ENCODE results near the gene FAM120B. TPM values are rescaled to one million over a fixed set of nuclear protein-coding genes. Genes with fewer than 3 reads are reported as not detected.

The FAM120B gene
- total and polyA plus RNA-seq, 2 of the 4 experiments (the other 2 are of a cell fraction), result 15.3 to 28.0 TPM

DNA sequence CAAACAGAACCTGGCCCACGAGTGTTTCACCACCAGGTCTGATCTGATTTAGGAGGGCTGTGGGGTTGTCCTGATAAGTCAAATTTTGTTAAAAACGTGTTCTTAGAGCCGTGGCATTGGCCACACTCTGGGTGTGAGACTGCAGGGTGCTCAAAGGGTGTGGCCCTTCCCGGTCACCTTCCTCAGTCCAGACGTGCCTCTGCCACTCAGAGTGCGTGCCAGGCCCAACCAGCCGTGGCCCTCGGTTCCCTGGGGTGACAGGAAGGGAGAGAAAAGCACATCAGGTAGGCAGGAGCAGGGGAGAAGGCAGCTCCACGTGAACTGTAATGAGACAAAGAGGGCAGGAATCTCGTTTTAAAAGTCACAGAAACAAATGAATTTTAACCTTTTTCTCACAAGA lies 115.4 kb downstream of the FAM120B start (continued):
- TF ChIP-seq MAFK (IDR thresholded peaks at IDR 0.05; ENCODE audit: low read depth, low read length) (no peak), NFE2L2 (IDR thresholded peaks at IDR 0.05; ENCODE audit: low read depth, low read length) (no peak), RCOR1 (IDR thresholded peaks at IDR 0.05; ENCODE audit: insufficient replicate concordance, low read length) (no peak), CHD1 (IDR thresholded peaks at IDR 0.05; ENCODE audit: low read depth, low read length) (no peak)

DNA sequence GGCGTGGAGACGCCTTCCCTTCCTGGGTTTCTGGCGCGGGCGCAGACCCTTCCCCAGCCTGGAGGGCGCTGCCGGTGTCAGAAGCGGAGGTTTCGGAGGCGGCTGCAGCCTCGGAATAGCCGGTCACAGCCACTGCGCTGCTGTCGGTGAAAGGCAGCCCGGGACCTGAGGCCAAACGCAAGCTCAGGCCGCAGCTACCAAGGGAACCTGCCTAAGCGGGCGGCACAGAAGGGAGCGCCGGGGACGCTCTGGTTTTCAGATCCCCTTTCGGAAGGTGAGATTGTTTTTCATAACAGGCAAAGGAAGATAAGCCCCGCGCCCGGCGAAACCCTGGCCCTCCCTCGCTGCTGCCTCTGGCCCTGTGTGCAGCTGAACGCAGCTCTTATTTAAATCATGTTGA lies 116.5 kb downstream of the FAM120B start:
- BruUV-seq (replicated peaks), result no TSS peak
- Histone ChIP-seq H3K9ac (ENCODE audit: low read depth, low read length) (no peak overlapping the region), H3K27me3 (ENCODE audit: control insufficient read depth, insufficient read depth, low read length) (peaks cover 2% of the 10 kb centered on the region), H3K9me1 (ENCODE audit: insufficient read depth, low read length) (0 out of 2 replicates have a peak, but pooled peaks cover 3% of the 10 kb centered on the region), H3K27ac (ENCODE audit: insufficient read depth, low read length) (no peak overlapping the region), H4K91ac (ENCODE audit: insufficient read depth, low read depth, low read length) (no peak overlapping the region), H3K9me3 (ENCODE audit: control insufficient read depth, insufficient read depth, low read length) (no peaks in the 10 kb centered on the region), H2BK5ac (ENCODE audit: low read depth, low read length, poor library complexity, severe bottlenecking) (no peak overlapping the region), H2AK9ac (replicated peaks; ENCODE audit: low read depth, low read length, poor library complexity) (no peak overlapping the region), H3K79me1 (ENCODE audit: low read depth in 1 of 2, low read length in 2 of 2) (no peaks in the 10 kb centered on the region), H2BK15ac (ENCODE audit: low read depth, low read length) (no peak overlapping the region; the same call in 2 of the 3 replicates), H3K4me1 (ENCODE audit: control insufficient read depth, insufficient read depth, low read length) (peaks cover 3% of the 10 kb centered on the region; the same call in 1 of the 2 replicates), H3K56ac (ENCODE audit: extremely low read depth, insufficient read depth, low read length) (no peak overlapping the region), H4K20me1 (ENCODE audit: insufficient read depth, low read length) (no peaks in the 10 kb centered on the region), H3K18ac (ENCODE audit: low read depth, low read length) (no peak overlapping the region), H3K4me3 (ENCODE audit: insufficient read depth, low read depth, low read length) (no peak overlapping the region), H4K8ac (ENCODE audit: low read depth in 2 of 2, low read length in 2 of 2) (no peak overlapping the region), H3K4ac (ENCODE audit: low read depth, low read length) (no peak overlapping the region), H2BK120ac (ENCODE audit: low read depth, low read length) (no peak overlapping the region), H4K5ac (ENCODE audit: low read depth, low read length) (no peak overlapping the region), H3K23ac (ENCODE audit: low read depth, low read length) (no peak overlapping the region), H2AK5ac (ENCODE audit: low read depth, low read length) (no peak overlapping the region), H2AFZ (replicated peaks; ENCODE audit: low read length, poor library complexity) (peak overlapping the region; percentile 62), H3K36me3 (ENCODE audit: control insufficient read depth, insufficient read depth, low read length) (no peaks in the 10 kb centered on the region), H3K14ac (replicated peaks; ENCODE audit: low read depth, low read length) (no peak overlapping the region), H2BK20ac (ENCODE audit: low read depth, low read length) (no peak overlapping the region), H3K4me2 (ENCODE audit: low read depth, low read length) (no peak overlapping the region)
- no peak for DNase-seq
- POLR2A ChIA-PET (ENCODE audit: unreplicated experiment), result no interaction called here
- no peak for ATAC-seq (ENCODE audit: low read depth)
- intact Hi-C loops (cut with micrococcal nuclease), result no loop called here
- TF ChIP-seq, protein P1, sequence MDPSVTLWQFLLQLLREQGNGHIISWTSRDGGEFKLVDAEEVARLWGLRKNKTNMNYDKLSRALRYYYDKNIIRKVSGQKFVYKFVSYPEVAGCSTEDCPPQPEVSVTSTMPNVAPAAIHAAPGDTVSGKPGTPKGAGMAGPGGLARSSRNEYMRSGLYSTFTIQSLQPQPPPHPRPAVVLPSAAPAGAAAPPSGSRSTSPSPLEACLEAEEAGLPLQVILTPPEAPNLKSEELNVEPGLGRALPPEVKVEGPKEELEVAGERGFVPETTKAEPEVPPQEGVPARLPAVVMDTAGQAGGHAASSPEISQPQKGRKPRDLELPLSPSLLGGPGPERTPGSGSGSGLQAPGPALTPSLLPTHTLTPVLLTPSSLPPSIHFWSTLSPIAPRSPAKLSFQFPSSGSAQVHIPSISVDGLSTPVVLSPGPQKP (IDR thresholded peaks at IDR 0.05; ENCODE audit: borderline replicate concordance, low read depth, low read length), result no peak
- TF ChIP-seq POLR2A (IDR thresholded peaks at IDR 0.05; ENCODE audit: low read depth, low read length) (no peak), BHLHE40 (IDR thresholded peaks at IDR 0.05; ENCODE audit: low read depth, low read length) (no peak), MAFK (IDR thresholded peaks at IDR 0.05; ENCODE audit: low read depth, low read length) (no peak)
- TF ChIP-seq, protein P2, sequence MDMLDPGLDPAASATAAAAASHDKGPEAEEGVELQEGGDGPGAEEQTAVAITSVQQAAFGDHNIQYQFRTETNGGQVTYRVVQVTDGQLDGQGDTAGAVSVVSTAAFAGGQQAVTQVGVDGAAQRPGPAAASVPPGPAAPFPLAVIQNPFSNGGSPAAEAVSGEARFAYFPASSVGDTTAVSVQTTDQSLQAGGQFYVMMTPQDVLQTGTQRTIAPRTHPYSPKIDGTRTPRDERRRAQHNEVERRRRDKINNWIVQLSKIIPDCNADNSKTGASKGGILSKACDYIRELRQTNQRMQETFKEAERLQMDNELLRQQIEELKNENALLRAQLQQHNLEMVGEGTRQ (IDR thresholded peaks at IDR 0.05; ENCODE audit: low read depth, low read length), result no peak
- TF ChIP-seq, protein P3, sequence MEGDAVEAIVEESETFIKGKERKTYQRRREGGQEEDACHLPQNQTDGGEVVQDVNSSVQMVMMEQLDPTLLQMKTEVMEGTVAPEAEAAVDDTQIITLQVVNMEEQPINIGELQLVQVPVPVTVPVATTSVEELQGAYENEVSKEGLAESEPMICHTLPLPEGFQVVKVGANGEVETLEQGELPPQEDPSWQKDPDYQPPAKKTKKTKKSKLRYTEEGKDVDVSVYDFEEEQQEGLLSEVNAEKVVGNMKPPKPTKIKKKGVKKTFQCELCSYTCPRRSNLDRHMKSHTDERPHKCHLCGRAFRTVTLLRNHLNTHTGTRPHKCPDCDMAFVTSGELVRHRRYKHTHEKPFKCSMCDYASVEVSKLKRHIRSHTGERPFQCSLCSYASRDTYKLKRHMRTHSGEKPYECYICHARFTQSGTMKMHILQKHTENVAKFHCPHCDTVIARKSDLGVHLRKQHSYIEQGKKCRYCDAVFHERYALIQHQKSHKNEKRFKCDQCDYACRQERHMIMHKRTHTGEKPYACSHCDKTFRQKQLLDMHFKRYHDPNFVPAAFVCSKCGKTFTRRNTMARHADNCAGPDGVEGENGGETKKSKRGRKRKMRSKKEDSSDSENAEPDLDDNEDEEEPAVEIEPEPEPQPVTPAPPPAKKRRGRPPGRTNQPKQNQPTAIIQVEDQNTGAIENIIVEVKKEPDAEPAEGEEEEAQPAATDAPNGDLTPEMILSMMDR (conservative IDR thresholded peaks at IDR 0.05; ENCODE audit: low read depth, low read length), result no peak
- CTCF ChIA-PET, result no interaction called here
- dilution Hi-C loops (cut with HindIII; ENCODE audit: low sequenced_read_pairs, unreplicated experiment), result no loop called here
- 65% methylated on average over 12 of the region's 29 CpGs; no CpG with 5 or more reads in 1 of the 2 experiments for WGBS, 2 experiments (ENCODE audit: extremely low coverage in 2 of 2, insufficient read length in 1 of 2)
- in situ Hi-C loops (cut with MboI; ENCODE audit: low sequenced_read_pairs), result no loop called here
